Effector memory CD4-positive, alpha-beta T cell (primary cell): ENCODE measurements around the gene AIFM2.

Experiments
- DNase-seq, 3 donors: peaks; one replicate each; pipeline ENCODE4 v3.0.0-alpha.2; 2020
- H3K27ac ChIP-seq: 2 replicates; pipeline ENCODE4 v1.7.0; 2013; ENCODE audit warnings: mild to moderate bottlenecking, low read length, moderate library complexity; ENCODE audit not compliant: insufficient read depth, poor library complexity, severe bottlenecking
- H3K27me3 ChIP-seq: replicated peaks from 2 replicates; pipeline ENCODE4 v1.7.0; 2013; ENCODE audit warnings: mild to moderate bottlenecking, low read length; ENCODE audit not compliant: insufficient read depth, control insufficient read depth, poor library complexity, severe bottlenecking
- H3K36me3 ChIP-seq: 2 replicates; pipeline ENCODE4 v1.7.0; 2013; ENCODE audit warnings: mild to moderate bottlenecking, low read length, moderate library complexity; ENCODE audit not compliant: control insufficient read depth, insufficient read depth
- H3K4me1 ChIP-seq: 2 replicates; pipeline ENCODE4 v1.7.0; 2013; ENCODE audit warnings: low read length, mild to moderate bottlenecking; ENCODE audit not compliant: control insufficient read depth, insufficient read depth, poor library complexity, severe bottlenecking
- H3K4me3 ChIP-seq: 2 replicates; pipeline ENCODE4 v1.7.0; 2013; ENCODE audit warnings: low read length, low read depth, mild to moderate bottlenecking; ENCODE audit not compliant: insufficient read depth, poor library complexity, severe bottlenecking
- H3K9me3 ChIP-seq: 2 replicates; pipeline ENCODE4 v1.7.0; 2013; ENCODE audit warnings: mild to moderate bottlenecking, low read length, moderate library complexity; ENCODE audit not compliant: control insufficient read depth

The AIFM2 gene

DNA sequence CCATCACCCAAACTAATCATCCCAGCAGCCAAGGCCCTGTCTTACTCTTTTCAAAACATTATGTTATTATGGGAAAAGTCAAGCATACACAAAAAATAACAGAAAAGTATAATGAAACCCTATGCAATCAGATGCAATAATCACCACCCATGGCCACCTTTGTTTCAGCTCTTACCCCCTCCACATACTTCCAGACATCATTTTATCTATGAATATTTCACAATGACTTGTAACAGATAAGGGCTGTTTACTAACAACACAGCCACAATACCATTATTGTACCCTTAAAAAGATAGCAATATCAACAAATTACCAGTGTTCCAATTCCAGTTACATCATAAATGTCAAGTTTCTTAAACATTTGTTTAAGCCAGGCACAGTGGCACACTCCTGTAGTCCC, 35.2 kb downstream of the AIFM2 start:
- H3K36me3 ChIP-seq, result peaks cover 29% of the 10 kb centered on the region
- DNase-seq, result no peak
- H3K4me1 ChIP-seq, result peaks cover 6% of the 10 kb centered on the region
- no peaks in the 10 kb centered on the region for H3K9me3 ChIP-seq
- H3K27me3 ChIP-seq, result no peaks in the 10 kb centered on the region
- H3K4me3 ChIP-seq, result no peak overlapping the region
- no peak overlapping the region for H3K27ac ChIP-seq

GRCh38 chr10:70096705-70097420, 35.8 kb downstream of the AIFM2 start:
- DNase-seq, result no peak
- Histone ChIP-seq H3K27ac (no peak overlapping the region), H3K4me1 (peaks cover 10% of the 10 kb centered on the region), H3K4me3 (no peak overlapping the region), H3K9me3 (no peaks in the 10 kb centered on the region), H3K27me3 (no peaks in the 10 kb centered on the region), H3K36me3 (peaks cover 26% of the 10 kb centered on the region)

GRCh38 chr10:70096016-70096704, 36.5 kb downstream of the AIFM2 start:
- no peak for DNase-seq
- no peak overlapping the region for H3K4me3 ChIP-seq
- peaks cover 14% of the 10 kb centered on the region for H3K4me1 ChIP-seq
- no peaks in the 10 kb centered on the region for H3K27me3 ChIP-seq
- H3K36me3 ChIP-seq, result peaks cover 24% of the 10 kb centered on the region
- H3K9me3 ChIP-seq, result no peaks in the 10 kb centered on the region
- no peak overlapping the region for H3K27ac ChIP-seq

- no peak for DNase-seq
- H3K4me1 ChIP-seq, result peaks cover 14% of the 10 kb centered on the region
- H3K27me3 ChIP-seq, result no peaks in the 10 kb centered on the region
- H3K36me3 ChIP-seq, result peaks cover 18% of the 10 kb centered on the region
- H3K9me3 ChIP-seq, result no peaks in the 10 kb centered on the region
- H3K27ac ChIP-seq, result peak overlapping the region; percentile 1
- peak overlapping the region; percentile 39 for H3K4me3 ChIP-seq
Measured at GRCh38 chr10:70094250-70094649, 38.4 kb downstream of the AIFM2 start.

GRCh38 chr10:70093335-70093944, 39.2 kb downstream of the AIFM2 start:
- no peaks in the 10 kb centered on the region for H3K27me3 ChIP-seq
- peak overlapping the region; percentile 23 for H3K27ac ChIP-seq
- no peak for DNase-seq
- no peaks in the 10 kb centered on the region for H3K9me3 ChIP-seq
- H3K4me1 ChIP-seq, result peaks cover 14% of the 10 kb centered on the region
- H3K36me3 ChIP-seq, result peaks cover 9% of the 10 kb centered on the region
- H3K4me3 ChIP-seq, result peak overlapping the region; percentile 39

DNA sequence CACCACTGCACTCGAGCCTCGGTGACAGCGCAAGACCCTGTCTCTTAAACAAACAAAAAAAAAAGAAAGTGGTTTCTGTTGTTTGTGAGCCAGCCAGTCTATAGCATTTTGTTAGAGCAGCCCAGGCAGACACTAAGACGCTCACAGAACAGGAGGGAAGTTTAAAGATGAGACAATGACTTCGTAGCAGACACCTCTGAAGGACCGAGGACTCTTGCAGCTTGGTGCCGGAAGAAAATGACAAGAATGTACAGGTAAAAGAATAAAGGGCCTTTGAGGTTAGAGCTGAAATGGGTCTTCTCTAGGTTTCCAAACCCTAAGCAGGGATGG, 40.3 kb downstream of the AIFM2 start:
- Histone ChIP-seq H3K4me3 (peak overlapping the region; percentile 39), H3K27me3 (no peaks in the 10 kb centered on the region), H3K27ac (peak overlapping the region; percentile 70), H3K9me3 (no peaks in the 10 kb centered on the region), H3K4me1 (peaks cover 14% of the 10 kb centered on the region), H3K36me3 (peaks cover 6% of the 10 kb centered on the region)
- DNase-seq, result no peak

GRCh38 chr10:70090951-70091350, 41.7 kb downstream of the AIFM2 start:
- no peak for DNase-seq
- H3K27ac ChIP-seq, result no peak overlapping the region
- no peak overlapping the region for H3K4me3 ChIP-seq
- peaks cover 14% of the 10 kb centered on the region for H3K4me1 ChIP-seq
- no peaks in the 10 kb centered on the region for H3K36me3 ChIP-seq
- no peaks in the 10 kb centered on the region for H3K9me3 ChIP-seq
- no peaks in the 10 kb centered on the region for H3K27me3 ChIP-seq

DNA sequence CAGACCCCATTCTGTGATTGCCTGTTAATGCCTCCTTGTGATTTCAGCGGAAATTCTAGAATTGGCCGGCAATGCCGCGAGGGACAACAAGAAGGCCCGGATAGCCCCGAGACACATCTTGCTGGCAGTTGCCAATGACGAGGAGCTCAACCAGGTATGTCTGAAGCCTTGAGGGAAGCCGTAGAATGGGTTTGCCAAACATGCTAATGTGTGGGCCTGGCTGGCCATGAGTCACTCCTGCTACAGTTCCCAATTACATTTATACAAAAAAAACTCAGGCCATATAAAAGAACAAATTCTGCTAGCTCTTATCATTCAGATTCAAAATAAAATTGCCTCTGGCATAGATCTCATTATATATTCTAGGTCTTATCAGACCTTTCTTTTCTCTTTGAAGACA, 42.6 kb downstream of the AIFM2 start:
- Histone ChIP-seq H3K4me1 (peaks cover 14% of the 10 kb centered on the region), H3K27me3 (no peaks in the 10 kb centered on the region), H3K27ac (no peak overlapping the region), H3K4me3 (no peak overlapping the region), H3K36me3 (no peaks in the 10 kb centered on the region), H3K9me3 (no peaks in the 10 kb centered on the region)
- DNase-seq, result no peak

DNA sequence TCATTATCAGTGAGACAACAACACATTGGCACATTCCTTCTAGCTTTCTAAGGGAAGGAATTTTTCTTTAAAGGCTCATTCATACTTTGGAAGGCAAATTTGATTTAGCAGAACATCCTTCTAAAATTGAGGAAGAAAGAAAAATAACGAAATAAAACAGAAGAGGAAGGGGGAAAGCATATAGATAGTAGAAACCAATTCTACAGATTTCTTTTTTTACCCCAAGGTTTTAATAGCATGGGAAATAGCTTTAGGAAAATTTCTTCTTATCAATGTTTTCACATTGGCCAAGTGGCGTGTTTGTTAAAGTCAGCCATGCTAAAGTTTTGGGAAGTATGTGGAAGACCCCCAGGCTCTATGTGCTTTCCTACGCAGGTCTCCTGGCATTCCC, 44.3 kb downstream of the AIFM2 start:
- no peaks in the 10 kb centered on the region for H3K27me3 ChIP-seq
- H3K4me1 ChIP-seq, result peaks cover 9% of the 10 kb centered on the region
- H3K4me3 ChIP-seq, result no peak overlapping the region
- H3K36me3 ChIP-seq, result no peaks in the 10 kb centered on the region
- no peak for DNase-seq
- no peak overlapping the region for H3K27ac ChIP-seq
- H3K9me3 ChIP-seq, result no peaks in the 10 kb centered on the region

DNA sequence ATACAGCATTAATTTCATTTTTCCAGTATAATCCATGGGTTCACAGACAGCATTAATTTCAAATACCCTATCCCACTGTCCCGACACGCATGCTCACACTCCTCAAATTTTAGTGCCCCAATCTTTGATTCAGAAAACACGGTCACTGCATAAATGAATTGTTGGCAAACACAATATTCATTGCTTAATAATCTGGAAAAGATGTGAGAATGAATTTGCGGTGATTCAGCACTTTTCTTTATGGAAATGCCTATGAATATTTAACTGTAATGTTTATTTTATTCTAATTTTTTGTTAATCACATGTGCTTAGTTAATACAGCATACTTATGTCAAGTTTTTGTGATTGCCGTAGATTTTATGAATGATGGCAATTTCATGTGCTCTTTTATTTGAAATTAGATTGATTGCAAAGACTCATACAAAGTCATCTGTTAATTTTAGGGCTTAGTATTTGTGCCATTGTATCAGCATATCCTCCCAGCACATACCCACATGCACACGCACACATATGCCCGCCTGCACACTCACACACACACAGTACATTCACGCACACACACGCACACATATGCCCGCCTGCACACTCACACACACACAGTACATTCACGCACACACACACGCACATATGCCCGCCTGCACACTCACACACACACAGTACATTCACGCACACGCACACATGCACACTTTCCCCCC, 44.9 kb downstream of the AIFM2 start:
- Histone ChIP-seq H3K27ac (no peak overlapping the region), H3K27me3 (no peaks in the 10 kb centered on the region), H3K4me1 (peaks cover 7% of the 10 kb centered on the region), H3K4me3 (no peak overlapping the region), H3K9me3 (no peaks in the 10 kb centered on the region), H3K36me3 (no peaks in the 10 kb centered on the region)
- no peak for DNase-seq
